GM23338 (cell line): ENCODE results near the gene GHR. TPM values are rescaled to one million over a fixed set of nuclear protein-coding genes. Genes with fewer than 3 reads are reported as not detected.

Experiments used
- ATAC-seq: fragments of 200-7000 bp; cut with Tn5 transposase; 3 replicates; pipeline ENCODE4 v1.9.1; 2020
- DNase-seq: peaks from one replicate; pipeline ENCODE4 v3.0.0-alpha.2; 2015; ENCODE audit warnings: low spot score
- H2AFZ ChIP-seq: fragments of 200-600 bp; sonication (generic); 2 replicates; pipeline ENCODE4 v1.8.0; 2016; ENCODE audit warnings: antibody characterized with exemption, mild to moderate bottlenecking, moderate library complexity
- H3F3A ChIP-seq: fragments of 200-600 bp; sonication (generic); replicated peaks from 2 replicates; pipeline ENCODE4 v1.8.0; 2017; ENCODE audit warnings: antibody characterized with exemption, mixed run types, low read depth
- H3K27ac ChIP-seq: fragments of 200-600 bp; sonication (generic); 2 replicates; pipeline ENCODE4 v1.6.1; 2016; ENCODE audit warnings: low read depth
- H3K27me3 ChIP-seq: fragments of 200-600 bp; sonication (generic); 2 replicates; pipeline ENCODE4 v1.8.0; 2016; ENCODE audit warnings: mild to moderate bottlenecking, mixed run types, moderate library complexity; ENCODE audit not compliant: insufficient read depth
- H3K36me3 ChIP-seq: fragments of 200-600 bp; sonication (generic); 2 replicates; pipeline ENCODE4 v1.8.0; 2016; ENCODE audit warnings: mild to moderate bottlenecking; ENCODE audit not compliant: insufficient read depth
- H3K4me1 ChIP-seq: fragments of 200-600 bp; sonication (generic); 2 replicates; pipeline ENCODE4 v1.8.0; 2016; ENCODE audit warnings: mild to moderate bottlenecking, moderate library complexity; ENCODE audit not compliant: insufficient read depth
- H3K4me2 ChIP-seq: fragments of 200-600 bp; sonication (generic); 2 replicates; pipeline ENCODE4 v1.7.1; 2017; ENCODE audit warnings: mixed run types
- H3K4me3 ChIP-seq: fragments of 200-600 bp; sonication (generic); 2 replicates; pipeline ENCODE4 v1.6.1; 2016; ENCODE audit warnings: mixed run types
- H3K79me2 ChIP-seq: fragments of 200-600 bp; sonication (generic); replicated peaks from 2 replicates; pipeline ENCODE4 v1.8.0; 2017; ENCODE audit warnings: mild to moderate bottlenecking; ENCODE audit not compliant: insufficient read depth
- H3K9me2 ChIP-seq: fragments of 200-600 bp; sonication (generic); 2 replicates; pipeline ENCODE4 v1.8.0; 2017; ENCODE audit not compliant: insufficient read depth
- H4K20me1 ChIP-seq: fragments of 200-600 bp; sonication (generic); replicated peaks from 2 replicates; pipeline ENCODE4 v1.8.0; 2017; ENCODE audit warnings: mild to moderate bottlenecking; ENCODE audit not compliant: insufficient read depth
- H3K27ac Mint-ChIP-seq: 2 replicates; pipeline ENCODE4 v1.8.0; 2020; ENCODE audit warnings: inconsistent platforms, mild to moderate bottlenecking, moderate library complexity, mixed read lengths
- H3K27me3 Mint-ChIP-seq: 3 replicates; pipeline ENCODE4 v1.8.0; 2022; ENCODE audit warnings: low read depth, mild to moderate bottlenecking, moderate library complexity, mixed read lengths, inconsistent platforms; ENCODE audit not compliant: insufficient read depth, poor library complexity
- H3K36me3 Mint-ChIP-seq: 3 replicates; pipeline ENCODE4 v1.8.0; 2021; ENCODE audit warnings: low read depth, mild to moderate bottlenecking, inconsistent platforms, moderate library complexity, mixed read lengths
- H3K4me1 Mint-ChIP-seq: 3 replicates; pipeline ENCODE4 v1.8.0; 2020; ENCODE audit warnings: mild to moderate bottlenecking, inconsistent platforms, mixed read lengths
- H3K4me3 Mint-ChIP-seq: 3 replicates; pipeline ENCODE4 v1.8.0; 2021; ENCODE audit warnings: moderate library complexity, mild to moderate bottlenecking, inconsistent platforms, mixed read lengths
- H3K9me3 Mint-ChIP-seq: 3 replicates; pipeline ENCODE4 v1.8.0; 2020; ENCODE audit warnings: moderate library complexity, mild to moderate bottlenecking, inconsistent platforms, mixed read lengths
- EZH2phosphoT487 ChIP-seq: fragments of 200-600 bp; sonication (generic); IDR thresholded peaks from one replicate; pipeline ENCODE4 v1.8.1; 2018; ENCODE audit warnings: antibody characterized with exemption; ENCODE audit not compliant: unreplicated experiment
- NANOG ChIP-seq: IDR thresholded peaks from 2 replicates; pipeline ENCODE4 v1.6.1; 2016; ENCODE audit warnings: antibody characterized with exemption, borderline replicate concordance
- POLR2AphosphoS5 ChIP-seq: IDR thresholded peaks from 2 replicates; pipeline ENCODE4 v1.6.1; 2016; ENCODE audit warnings: antibody characterized with exemption, low read depth
- ZNF114 ChIP-seq: fragments of 250-450 bp; sonication (Bioruptor Pico); IDR thresholded peaks from 2 replicates; pipeline ENCODE4 v1.5.0; 2020; ENCODE audit warnings: mild to moderate bottlenecking, moderate library complexity
- ZNF331 ChIP-seq: fragments of 250-450 bp; sonication (Bioruptor Pico); IDR thresholded peaks from 2 replicates; pipeline ENCODE4 v1.5.0; 2020; ENCODE audit warnings: low read depth, mild to moderate bottlenecking, moderate library complexity
- ZNF462 ChIP-seq: fragments of 250-450 bp; sonication (Bioruptor Pico); IDR thresholded peaks from 2 replicates; pipeline ENCODE4 v1.5.0; 2020; ENCODE audit warnings: mild to moderate bottlenecking, moderate library complexity
- polyA plus RNA-seq: library from polyadenylated mRNA; unstranded; fragments of >200 nt; fragmentation: Nextera tagmentation; extraction: Ambion mirVana; gene quantifications from 2 replicates; pipeline ENCODE4 v1.2.1, GENCODE V29; 2016
- total RNA-seq: library from RNA; depleted of rRNA; stranded (reverse); fragments of >200 nt; shearing (Covaris generic); gene quantifications from 2 replicates; pipeline ENCODE4 v1.2.3, GENCODE V29; 2014
- TF ChIP-seq, protein P1 (sequence below), 2 experiments: fragments of 200-600 bp in 1 of 2; sonication (generic) in 1 of 2; conservative IDR thresholded peaks; 2 replicates each; pipeline versions ENCODE4 v1.5.1 to v1.6.1; 2016 to 2017; ENCODE audit warnings: antibody characterized with exemption in 2 of 2, low read depth in 2 of 2, mild to moderate bottlenecking in 2 of 2, moderate library complexity in 1 of 2
- TF ChIP-seq, protein P2 (sequence below): IDR thresholded peaks from 2 replicates; pipeline ENCODE4 v1.6.1; 2016; ENCODE audit warnings: antibody characterized with exemption

GHR gene
- total and polyA plus RNA-seq, 2 experiments from 2014 or later = 0.21 to 1.9 TPM

DNA sequence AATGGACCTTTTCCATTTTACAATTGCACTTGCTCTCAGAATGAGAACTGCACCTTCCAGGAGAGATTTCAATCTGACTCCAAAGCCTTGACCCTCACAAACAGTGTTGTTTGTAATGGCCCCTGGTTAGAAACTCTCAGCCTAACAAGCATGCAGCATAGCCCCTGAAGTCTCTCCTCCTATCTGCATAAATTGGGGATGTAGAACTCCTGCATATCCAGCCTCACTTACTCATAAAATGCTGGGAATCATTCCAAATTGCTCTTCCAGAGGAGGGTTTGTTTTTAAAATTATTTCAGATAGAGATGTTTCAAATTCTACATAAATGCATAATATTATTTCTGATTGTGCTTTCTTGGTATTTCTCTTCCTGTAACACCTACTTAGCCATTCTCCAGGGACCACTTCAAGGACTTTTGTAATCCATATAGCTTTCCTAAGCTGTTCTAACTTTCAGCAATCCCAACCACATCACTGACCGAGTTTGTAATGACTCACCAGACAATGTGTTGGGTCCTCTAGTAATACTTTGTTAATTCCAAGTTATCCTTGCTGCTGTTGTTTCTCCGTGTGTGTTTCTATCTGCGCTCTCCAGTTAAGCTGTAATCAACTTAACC is 189.6 kb downstream of the GHR start:
- Histone ChIP-seq H3F3A (no peaks in the 10 kb centered on the region), H3K4me1 (peaks cover 10% of the 10 kb centered on the region), H3K27me3 (no peaks in the 10 kb centered on the region), H3K79me2 (no peaks in the 10 kb centered on the region), H3K27ac (no peak overlapping the region), H3K4me3 (no peak overlapping the region), H3K36me3 (no peaks in the 10 kb centered on the region), H2AFZ (no peak overlapping the region), H3K4me2 (no peak overlapping the region), H3K9me2 (0 out of 2 replicates have a peak, but pooled peaks cover 11% of the 10 kb centered on the region), H4K20me1 (no peaks in the 10 kb centered on the region)
- Mint-ChIP-seq H3K4me1 (peaks cover 3% of the 10 kb centered on the region; the same call in 1 of the 3 replicates), H3K36me3 (no peaks in the 10 kb centered on the region), H3K4me3 (no peak overlapping the region), H3K9me3 (peaks cover 4% of the 10 kb centered on the region; the same call in 2 of the 3 replicates), H3K27ac (no peak overlapping the region), H3K27me3 (peaks cover 1% of the 10 kb centered on the region)
- TF ChIP-seq, protein P1, sequence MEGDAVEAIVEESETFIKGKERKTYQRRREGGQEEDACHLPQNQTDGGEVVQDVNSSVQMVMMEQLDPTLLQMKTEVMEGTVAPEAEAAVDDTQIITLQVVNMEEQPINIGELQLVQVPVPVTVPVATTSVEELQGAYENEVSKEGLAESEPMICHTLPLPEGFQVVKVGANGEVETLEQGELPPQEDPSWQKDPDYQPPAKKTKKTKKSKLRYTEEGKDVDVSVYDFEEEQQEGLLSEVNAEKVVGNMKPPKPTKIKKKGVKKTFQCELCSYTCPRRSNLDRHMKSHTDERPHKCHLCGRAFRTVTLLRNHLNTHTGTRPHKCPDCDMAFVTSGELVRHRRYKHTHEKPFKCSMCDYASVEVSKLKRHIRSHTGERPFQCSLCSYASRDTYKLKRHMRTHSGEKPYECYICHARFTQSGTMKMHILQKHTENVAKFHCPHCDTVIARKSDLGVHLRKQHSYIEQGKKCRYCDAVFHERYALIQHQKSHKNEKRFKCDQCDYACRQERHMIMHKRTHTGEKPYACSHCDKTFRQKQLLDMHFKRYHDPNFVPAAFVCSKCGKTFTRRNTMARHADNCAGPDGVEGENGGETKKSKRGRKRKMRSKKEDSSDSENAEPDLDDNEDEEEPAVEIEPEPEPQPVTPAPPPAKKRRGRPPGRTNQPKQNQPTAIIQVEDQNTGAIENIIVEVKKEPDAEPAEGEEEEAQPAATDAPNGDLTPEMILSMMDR (conservative IDR thresholded peaks at IDR 0.05; ENCODE audit: low read depth in 2 of 2) = no peak
- ATAC-seq = no peak
- no peak for DNase-seq

- Mint-ChIP-seq H3K9me3 (peaks cover 3% of the 10 kb centered on the region; the same call in 2 of the 3 replicates), H3K27me3 (peaks cover 1% of the 10 kb centered on the region), H3K27ac (no peak overlapping the region), H3K4me3 (no peak overlapping the region), H3K4me1 (peaks cover 3% of the 10 kb centered on the region; the same call in 1 of the 3 replicates), H3K36me3 (no peaks in the 10 kb centered on the region)
- Histone ChIP-seq H3K27ac (no peak overlapping the region), H3K79me2 (no peaks in the 10 kb centered on the region), H3K9me2 (0 out of 2 replicates have a peak, but pooled peaks cover 8% of the 10 kb centered on the region), H3K4me3 (no peak overlapping the region), H3F3A (no peaks in the 10 kb centered on the region), H4K20me1 (no peaks in the 10 kb centered on the region), H3K36me3 (no peaks in the 10 kb centered on the region), H2AFZ (peak overlapping the region; percentile 29; the same call in 1 of the 2 replicates), H3K27me3 (no peaks in the 10 kb centered on the region), H3K4me2 (peak overlapping the region; percentile 33; the same call in 1 of the 2 replicates), H3K4me1 (peaks cover 10% of the 10 kb centered on the region)
- DNase-seq (no peak), ATAC-seq (no peak)
- no peak for TF ChIP-seq ZNF462 (CRISPR knock-in tag)
- no peak for TF ChIP-seq POLR2AphosphoS5
- no peak for TF ChIP-seq EZH2phosphoT487
- TF ChIP-seq, protein P2, sequence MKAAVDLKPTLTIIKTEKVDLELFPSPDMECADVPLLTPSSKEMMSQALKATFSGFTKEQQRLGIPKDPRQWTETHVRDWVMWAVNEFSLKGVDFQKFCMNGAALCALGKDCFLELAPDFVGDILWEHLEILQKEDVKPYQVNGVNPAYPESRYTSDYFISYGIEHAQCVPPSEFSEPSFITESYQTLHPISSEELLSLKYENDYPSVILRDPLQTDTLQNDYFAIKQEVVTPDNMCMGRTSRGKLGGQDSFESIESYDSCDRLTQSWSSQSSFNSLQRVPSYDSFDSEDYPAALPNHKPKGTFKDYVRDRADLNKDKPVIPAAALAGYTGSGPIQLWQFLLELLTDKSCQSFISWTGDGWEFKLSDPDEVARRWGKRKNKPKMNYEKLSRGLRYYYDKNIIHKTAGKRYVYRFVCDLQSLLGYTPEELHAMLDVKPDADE = no peak
- no peak for TF ChIP-seq ZNF114 (CRISPR knock-in tag)
- no peak for TF ChIP-seq ZNF331 (CRISPR knock-in tag)
- no peak for TF ChIP-seq NANOG
Measured at GRCh38 chr5:42614509-42614908, 191.3 kb downstream of the GHR start.
